GM13977 (cell line): ENCODE data around the gene MPC1.
"Not testable (repeated sequence)": the region's sequence is repeated elsewhere in the genome, so short reads cannot be mapped to it uniquely, and the experiment has no call there.

ENCODE experiments used
- DNase-seq: peaks from one replicate; pipeline ENCODE4 v3.0.0; 2012; ENCODE audit warnings: low spot score
- in situ Hi-C: fragments of 300-500 bp; cut with MboI; formaldehyde crosslinking; loops from one replicate; pipeline ENCODE4 v1.12.0; 2022; ENCODE audit warnings: low sequenced_read_pairs, low pct_unique_long_range_greater_than_20kb, mixed read lengths, inconsistent platforms; ENCODE audit not compliant: unreplicated experiment
- TF ChIP-seq, protein P1 (sequence below): IDR thresholded peaks from 2 replicates; pipeline ENCODE4 v1.5.1; 2012; ENCODE audit warnings: mild to moderate bottlenecking, control low read depth; ENCODE audit not compliant: insufficient read depth; ENCODE audit errors: extremely low read depth, missing control alignments

Gene MPC1

GRCh38 chr6:166352923-166353322 is 29.8 kb downstream of the MPC1 start:
- DNase-seq, result no peak
- in situ Hi-C loops, result no loop called here
- TF ChIP-seq, protein P1, sequence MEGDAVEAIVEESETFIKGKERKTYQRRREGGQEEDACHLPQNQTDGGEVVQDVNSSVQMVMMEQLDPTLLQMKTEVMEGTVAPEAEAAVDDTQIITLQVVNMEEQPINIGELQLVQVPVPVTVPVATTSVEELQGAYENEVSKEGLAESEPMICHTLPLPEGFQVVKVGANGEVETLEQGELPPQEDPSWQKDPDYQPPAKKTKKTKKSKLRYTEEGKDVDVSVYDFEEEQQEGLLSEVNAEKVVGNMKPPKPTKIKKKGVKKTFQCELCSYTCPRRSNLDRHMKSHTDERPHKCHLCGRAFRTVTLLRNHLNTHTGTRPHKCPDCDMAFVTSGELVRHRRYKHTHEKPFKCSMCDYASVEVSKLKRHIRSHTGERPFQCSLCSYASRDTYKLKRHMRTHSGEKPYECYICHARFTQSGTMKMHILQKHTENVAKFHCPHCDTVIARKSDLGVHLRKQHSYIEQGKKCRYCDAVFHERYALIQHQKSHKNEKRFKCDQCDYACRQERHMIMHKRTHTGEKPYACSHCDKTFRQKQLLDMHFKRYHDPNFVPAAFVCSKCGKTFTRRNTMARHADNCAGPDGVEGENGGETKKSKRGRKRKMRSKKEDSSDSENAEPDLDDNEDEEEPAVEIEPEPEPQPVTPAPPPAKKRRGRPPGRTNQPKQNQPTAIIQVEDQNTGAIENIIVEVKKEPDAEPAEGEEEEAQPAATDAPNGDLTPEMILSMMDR, result no peak

GRCh38 chr6:166351715-166352285 is 30.9 kb downstream of the MPC1 start:
- DNase-seq, result peak; percentile 65
- in situ Hi-C loops, result no loop called here
- TF ChIP-seq, protein P1, result no peak

- in situ Hi-C loops, result no loop called here
- TF ChIP-seq, protein P1, result no peak
- no peak for DNase-seq
Measured at GRCh38 chr6:166348305-166348949, 34.3 kb downstream of the MPC1 start.

DNA sequence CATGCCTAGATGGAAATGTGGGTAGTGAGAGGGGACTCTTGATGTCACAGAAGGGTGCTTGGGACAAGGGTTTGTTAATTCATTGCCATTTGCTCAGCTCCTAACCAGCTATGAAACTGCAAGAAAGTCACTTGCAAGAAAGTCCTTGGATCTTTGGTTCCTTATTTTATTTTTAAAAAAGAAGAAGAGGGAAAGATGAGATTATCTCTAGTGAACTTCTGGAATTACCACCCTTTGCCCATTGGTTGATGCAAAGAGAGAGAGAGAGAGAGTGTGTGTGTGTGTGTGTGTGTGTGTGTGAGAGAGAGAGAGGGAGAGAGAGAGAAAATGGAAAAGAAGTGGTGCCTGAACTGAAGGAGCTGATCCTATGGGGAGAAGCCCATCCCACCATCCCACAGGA is 35.8 kb downstream of the MPC1 start:
- in situ Hi-C loops, result no loop called here
- TF ChIP-seq, protein P1, result no peak
- no peak for DNase-seq

DNA sequence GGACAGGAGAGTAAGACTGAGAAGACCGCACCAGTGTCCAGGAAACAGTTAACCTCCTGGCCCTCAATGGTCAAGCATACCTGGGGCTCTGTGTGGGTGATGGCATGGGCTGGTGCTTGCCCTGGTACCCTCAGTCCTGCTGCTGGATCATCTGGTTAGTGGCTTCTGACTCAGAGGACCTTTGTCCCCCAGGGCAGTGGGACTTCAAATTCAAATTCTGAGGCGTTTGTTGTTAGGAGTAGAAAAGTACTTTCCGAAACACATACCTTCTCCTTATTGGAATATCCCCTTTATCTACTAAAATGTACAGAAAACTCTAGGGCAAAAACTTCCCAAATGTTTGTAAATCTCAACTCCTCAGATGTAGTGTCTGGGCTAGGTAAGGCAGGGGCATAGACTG is 36.3 kb downstream of the MPC1 start:
- TF ChIP-seq, protein P1, result no peak
- in situ Hi-C loops, result no loop called here
- DNase-seq, result no peak

DNA sequence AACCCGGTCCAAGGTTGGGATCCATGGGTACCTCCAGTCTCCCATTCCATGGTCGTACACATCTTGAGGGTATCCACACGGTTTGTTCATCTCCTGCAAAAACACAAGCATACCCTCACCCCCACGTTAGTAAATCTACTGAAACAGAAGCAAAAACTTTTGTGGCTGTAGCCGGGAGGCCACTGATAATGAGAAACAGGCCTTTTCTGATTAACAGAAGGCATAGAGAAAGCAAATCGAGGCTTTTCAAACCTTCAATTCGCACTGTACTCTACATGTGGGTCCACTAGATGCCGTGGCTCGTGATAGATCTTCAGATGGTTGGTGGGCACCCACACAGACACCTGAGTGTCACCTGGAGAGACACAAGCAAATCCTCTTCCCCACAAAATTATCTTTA is 37.1 kb downstream of the MPC1 start:
- DNase-seq, in situ Hi-C loops: not testable (repeated sequence)

- in situ Hi-C loops, DNase-seq: not testable (repeated sequence)
Measured at GRCh38 chr6:166344921-166345320, 37.8 kb downstream of the MPC1 start.
